NCI-H1092 (cell line): ENCODE measurements around the gene CRB3.
"Not testable (repeated sequence)": the region's sequence is repeated elsewhere in the genome, so short reads cannot be mapped to it uniquely, and the experiment has no call there.

Source experiments
- DNase-seq: peaks from one replicate; lab custom pipeline; 2025; lab: John Stamatoyannopoulos, UW

The CRB3 gene

DNA sequence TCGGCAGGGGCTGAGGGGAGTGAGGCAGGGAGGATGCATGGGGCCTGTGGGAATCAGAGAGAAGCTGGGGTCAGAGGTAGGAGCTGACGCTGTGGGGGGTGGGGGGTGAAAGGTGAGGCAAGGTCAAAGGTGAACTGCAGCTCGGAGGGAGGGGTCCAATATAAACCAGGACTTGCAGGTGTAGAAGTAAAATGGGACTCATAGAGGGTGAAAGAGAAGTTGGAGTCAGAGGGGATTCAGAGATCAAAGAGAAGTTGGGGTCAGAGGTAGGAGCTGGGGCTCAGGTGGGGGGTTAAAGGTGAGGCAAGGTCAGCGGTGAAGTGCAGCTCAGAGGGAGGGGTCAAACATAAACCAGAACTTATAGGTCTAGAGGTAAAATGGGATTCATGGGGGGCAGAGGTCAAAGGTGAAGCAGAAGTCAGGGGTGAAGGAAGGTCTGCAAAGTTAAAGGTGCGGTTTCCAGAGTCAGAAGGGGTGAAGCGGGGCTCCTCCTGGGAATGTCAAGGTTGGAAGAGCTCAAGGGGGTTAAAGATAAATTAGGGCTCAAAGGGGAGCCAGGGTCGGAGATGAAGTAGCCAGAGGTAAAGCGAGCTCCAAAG is 30.5 kb downstream of the CRB3 start:
- DNase-seq, result no peak

GRCh38 chr19:6495947-6496346 is 31.9 kb downstream of the CRB3 start:
- DNase-seq, result no peak

DNA sequence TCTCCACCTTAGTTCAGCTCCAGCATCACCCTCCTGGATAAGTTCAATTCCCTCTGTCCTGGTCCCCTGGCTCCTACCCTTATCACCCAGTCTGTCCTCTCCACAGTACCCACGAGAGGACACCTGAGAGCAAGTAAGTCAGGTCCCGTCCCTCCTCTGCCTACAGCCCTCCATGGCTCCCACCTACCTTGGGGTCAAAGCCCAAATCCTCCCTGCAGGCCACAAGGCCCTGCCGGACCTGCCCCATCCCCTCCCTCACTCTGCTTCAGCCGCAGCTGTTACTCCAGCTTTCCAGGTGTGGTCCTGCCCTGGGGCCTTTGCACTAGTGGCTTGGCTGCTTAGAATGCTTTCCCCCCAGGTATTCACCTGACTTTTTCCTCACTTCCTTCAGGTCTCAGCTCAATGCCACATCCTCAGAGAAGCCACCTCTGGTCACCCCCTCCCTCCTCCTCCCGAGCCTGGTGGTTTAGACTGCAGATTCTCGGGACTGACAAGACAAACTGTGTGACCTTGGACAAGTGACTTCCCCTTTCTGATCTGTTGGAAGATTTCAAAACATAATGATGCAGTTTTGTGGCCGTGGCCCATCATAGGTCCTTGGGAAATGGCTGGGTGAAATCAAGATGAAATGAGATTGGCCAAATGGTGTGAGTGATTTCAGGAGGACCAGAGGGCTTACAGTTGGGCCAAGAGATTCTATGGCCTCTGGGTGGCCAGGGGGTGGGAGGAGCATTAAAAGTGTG is 34.4 kb downstream of the CRB3 start:
- DNase-seq, result no peak

DNA sequence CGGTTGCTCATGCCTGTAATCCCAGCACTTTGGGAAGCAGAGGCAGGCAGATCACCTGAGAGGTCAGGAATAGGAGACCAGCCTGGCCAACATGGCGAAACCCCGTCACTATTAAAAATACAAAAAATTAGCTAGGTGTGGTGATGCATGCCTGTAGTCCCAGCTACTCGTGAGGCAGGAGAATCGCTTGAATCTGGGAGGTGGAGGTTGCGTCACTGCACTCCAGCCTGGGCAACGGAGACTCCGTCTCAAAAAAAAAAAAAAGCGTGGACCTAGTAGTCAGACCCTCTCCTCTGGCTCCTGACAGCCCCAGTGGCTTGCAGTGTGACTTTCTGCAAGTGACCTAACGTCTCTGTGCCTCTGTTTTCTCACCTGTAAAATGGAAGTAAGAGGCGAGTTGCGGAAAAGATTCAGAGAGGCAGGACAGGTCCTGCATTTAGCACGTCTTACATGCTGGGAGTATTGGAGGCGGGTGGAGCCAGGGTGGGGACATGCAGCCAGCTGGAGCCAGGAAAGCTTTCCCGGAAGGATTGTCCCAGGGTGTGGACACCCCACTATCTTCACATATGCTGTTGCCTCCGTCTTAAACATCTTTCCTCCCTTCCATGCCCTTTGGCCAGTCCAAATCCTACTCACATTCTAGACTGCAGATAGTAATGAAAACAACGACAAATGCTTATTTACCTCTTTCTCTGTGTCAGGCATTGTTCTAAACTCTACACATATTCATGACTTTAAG is 35.1 kb downstream of the CRB3 start:
- DNase-seq, result no peak

- DNase-seq, result no peak
Measured at GRCh38 chr19:6500837-6501739, 37.0 kb downstream of the CRB3 start.

DNA sequence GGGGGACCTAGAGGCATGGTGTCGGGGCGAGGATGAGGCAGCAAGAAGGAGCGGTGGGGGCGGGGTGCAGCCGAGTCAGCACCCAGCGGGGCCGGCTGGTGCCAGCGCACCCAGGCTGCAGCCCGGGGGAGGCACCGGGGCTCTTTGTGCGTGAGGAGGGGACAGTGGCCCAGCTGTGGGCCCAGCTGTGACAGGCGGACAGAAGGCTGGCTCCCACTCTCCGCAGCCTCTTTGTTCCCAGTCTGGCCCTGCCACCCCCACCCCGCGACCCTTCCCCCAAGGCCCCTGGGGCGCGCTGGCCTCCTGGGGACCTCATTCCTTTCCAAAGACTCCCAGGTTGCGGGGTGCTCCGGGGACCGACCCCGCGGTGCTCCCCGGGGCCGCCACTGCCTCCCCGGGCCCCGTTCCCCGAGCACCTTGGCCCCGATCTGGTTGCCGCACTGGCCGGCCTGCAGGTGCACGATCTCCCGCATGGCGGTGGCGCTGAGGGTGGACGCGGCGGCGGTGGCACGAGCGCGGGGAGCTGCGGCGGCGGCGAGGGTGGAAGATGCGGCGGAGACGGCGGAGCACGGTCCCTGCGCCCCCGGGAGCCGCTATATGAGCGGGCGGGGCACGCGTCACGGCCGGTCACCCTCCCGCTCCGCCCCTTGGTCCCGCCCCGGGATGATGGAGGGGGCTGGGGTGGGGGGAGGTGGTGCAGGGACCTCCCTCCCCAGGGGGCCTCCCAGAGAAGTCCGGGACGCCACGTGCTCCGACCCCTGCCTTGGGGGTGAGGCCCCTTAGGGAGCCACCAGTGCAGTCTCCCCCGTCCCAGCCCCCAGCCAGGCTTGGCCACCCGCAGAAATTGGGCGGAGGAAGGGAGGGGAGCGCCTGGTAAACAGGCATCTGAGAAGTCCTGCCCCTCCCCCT is 37.9 kb downstream of the CRB3 start, which contains the start of gene TUBB4A:
TUBB4A (minus strand) TSS at position 570 of the 909 bp plus-strand sequence; CDS start at position 473, 97 bp downstream.
- DNase-seq, result no peak

DNA sequence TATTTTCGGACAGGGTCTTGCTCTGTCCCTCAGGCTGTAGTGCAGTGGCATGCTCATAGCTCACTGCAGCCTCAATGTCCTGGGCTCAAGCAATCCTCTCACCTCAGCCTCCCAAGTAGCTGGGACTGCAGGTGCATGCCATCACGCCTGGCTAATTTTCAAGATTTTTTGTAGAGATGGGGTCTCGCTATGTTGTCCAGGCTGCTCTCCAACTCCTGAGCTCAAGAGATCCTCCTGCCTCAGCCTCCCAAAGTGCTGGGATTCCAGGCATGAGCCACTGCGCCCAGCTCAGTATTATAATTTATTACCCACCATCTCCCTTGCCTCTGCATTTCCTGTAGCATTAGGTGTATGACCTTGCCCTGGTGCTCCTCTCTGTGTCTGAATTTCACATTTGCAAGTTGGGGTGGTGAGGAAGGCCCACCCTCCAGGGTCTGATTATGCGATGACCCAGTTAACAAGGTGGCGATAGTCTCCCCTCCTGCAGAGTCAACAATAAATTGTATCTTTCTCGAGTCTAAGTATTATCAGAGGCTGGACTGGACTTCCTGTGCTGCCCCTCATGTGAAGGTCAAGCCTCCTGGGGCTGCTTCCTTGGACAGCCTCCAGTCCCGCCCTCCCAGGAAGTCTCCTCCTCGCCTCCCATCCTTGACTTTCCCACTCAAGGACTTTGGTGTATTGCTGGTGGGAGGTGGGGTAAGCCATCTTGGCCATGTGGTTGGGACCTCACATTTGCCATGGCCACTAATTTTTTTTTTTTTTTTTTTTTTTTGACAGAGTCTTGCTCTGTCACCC is 39.5 kb downstream of the CRB3 start:
- no peak for DNase-seq

- not testable (repeated sequence) for DNase-seq
Measured at GRCh38 chr19:6508028-6508771, 44.1 kb downstream of the CRB3 start.

- no peak for DNase-seq
Measured at GRCh38 chr19:6509118-6509971, 45.3 kb downstream of the CRB3 start.

DNA sequence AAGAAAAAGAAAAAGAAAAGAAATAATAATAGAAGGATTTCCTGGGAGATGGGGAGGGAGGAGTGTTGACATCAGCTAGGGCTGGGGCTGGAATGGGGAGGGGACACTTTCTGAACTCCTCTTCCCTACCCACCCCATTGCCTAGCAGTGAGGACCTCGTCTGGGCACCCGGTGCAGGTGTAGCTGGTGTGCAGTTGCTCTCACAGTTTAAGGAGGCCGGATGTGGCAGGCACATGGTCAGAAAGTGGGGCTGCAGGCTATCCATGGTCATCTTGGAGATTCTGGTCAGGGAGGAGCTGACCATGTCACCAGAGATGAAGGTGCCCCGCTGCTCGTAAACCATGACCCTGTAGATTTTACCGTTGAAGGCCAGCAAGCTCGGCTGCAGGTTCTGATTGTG is 46.5 kb downstream of the CRB3 start:
- no peak for DNase-seq

DNA sequence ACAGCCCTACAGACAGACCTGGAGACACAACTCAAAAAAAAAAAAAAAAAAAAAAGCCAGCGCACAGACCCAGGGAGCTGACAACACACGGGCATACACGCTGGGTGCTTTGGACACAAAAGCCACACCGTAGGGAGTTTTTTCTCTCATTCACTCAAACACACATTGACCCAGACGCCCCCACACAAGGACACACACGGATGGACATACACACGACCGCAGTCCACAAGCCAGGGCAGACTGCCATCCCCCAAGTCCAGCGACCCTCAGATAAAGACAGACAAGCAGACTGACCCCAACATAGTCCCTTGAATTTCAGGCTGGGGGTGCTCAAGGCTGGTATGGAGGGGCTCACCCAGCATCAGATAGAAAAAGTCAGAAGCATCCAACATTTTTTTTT is 50.0 kb downstream of the CRB3 start:
- no peak for DNase-seq

GRCh38 chr19:6514926-6515544 is 51.0 kb downstream of the CRB3 start:
- no peak for DNase-seq

GRCh38 chr19:6516018-6516658 is 52.1 kb downstream of the CRB3 start:
- DNase-seq, result no peak
